GM18951 (cell line): Measurements from ENCODE around the gene ZMAT5.

Experiments used
- POLR2A ChIP-seq: IDR thresholded peaks from 4 replicates; pipeline ENCODE4 v1.6.1; 2011; ENCODE audit warnings: mild to moderate bottlenecking; ENCODE audit not compliant: insufficient read length, insufficient read depth; ENCODE audit errors: extremely low read depth
- in situ Hi-C: fragments of 300-500 bp; cut with MboI; formaldehyde crosslinking; loops from one replicate; pipeline ENCODE4 v1.12.0; 2022; ENCODE audit warnings: low sequenced_read_pairs, mixed read lengths, inconsistent platforms; ENCODE audit not compliant: unreplicated experiment

ZMAT5 gene

GRCh38 chr22:29799217-29799680 lies 32.4 kb upstream of the ZMAT5 start:
- no peak for TF ChIP-seq POLR2A
- in situ Hi-C loops: no loop called here

- no peak for TF ChIP-seq POLR2A
- in situ Hi-C loops: no loop called here
These were observed 32.0 kb upstream of the ZMAT5 start for GRCh38 chr22:29798801-29799200.

DNA sequence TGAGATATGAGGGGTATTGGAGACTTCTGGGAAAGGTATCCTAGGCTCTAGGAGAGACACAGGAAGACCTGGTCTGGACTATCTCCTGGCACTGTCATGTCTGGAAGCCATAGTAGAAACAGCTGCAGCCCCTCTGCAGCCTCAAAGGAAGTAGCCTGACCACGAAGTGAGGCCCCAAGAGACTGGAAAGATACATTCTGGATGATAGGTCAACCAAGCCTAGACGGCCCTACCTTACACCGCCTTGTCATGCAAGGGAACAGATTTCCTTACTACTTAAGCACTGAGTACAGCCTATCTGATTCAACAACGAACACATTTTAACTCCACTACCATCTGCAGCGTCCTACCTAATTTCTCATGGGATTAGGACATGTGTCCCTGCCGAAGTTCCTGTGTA lies 31.5 kb upstream of the ZMAT5 start:
- in situ Hi-C loops: no loop called here
- no peak for TF ChIP-seq POLR2A

DNA sequence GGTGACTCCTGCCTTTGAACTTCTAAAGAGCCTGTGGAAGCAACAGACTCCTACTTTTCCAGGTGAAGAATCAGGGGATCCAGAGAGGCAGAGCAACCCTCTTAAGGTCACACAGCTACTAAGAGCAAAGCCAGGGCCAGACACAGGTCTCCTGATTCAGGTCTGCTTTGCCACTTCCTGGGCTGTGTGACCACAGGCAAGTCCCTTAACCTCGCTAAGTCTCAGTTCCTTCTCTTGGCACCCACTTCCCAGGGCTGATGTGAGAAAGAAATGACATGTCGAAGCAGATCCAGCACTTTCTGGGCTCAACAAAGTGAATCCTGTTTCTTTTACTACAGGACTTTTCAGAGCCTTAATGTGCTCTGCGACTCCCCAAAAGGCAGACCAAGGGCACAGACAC lies 30.5 kb upstream of the ZMAT5 start:
- TF ChIP-seq POLR2A: no peak
- in situ Hi-C loops: no loop called here

GRCh38 chr22:29795663-29796062 lies 28.9 kb upstream of the ZMAT5 start:
- in situ Hi-C loops: no loop called here
- no peak for TF ChIP-seq POLR2A

- no peak for TF ChIP-seq POLR2A
These were observed 26.6 kb upstream of the ZMAT5 start for GRCh38 chr22:29793396-29793795.

DNA sequence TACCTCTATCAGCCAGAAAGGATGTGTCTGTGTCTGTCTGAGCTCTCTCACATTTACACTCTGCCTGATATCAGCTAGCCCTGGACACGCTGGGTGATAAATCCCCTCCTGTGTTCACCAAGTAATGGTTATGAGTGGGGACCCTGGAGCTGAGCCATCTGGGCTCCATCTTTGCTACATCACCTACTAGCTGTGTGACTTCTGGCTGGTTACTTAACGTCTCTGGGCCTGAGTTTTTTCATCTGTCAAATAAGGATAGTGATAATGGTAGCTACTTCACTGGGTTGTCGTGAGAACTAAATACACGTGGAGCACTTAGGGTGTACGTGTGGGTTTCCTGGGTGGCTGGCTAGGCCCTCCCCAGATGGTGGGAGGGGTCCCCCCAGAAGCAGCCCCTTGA lies 23.3 kb upstream of the ZMAT5 start:
- TF ChIP-seq POLR2A: no peak
- in situ Hi-C loops: no loop called here

More at GRCh38 chr22:29793396-29793795, 26.6 kb upstream of the ZMAT5 start:
- in situ Hi-C loops: no loop called here

GRCh38 chr22:29788339-29789279 lies 21.8 kb upstream of the ZMAT5 start:
- in situ Hi-C loops: no loop called here
- no peak for TF ChIP-seq POLR2A

DNA sequence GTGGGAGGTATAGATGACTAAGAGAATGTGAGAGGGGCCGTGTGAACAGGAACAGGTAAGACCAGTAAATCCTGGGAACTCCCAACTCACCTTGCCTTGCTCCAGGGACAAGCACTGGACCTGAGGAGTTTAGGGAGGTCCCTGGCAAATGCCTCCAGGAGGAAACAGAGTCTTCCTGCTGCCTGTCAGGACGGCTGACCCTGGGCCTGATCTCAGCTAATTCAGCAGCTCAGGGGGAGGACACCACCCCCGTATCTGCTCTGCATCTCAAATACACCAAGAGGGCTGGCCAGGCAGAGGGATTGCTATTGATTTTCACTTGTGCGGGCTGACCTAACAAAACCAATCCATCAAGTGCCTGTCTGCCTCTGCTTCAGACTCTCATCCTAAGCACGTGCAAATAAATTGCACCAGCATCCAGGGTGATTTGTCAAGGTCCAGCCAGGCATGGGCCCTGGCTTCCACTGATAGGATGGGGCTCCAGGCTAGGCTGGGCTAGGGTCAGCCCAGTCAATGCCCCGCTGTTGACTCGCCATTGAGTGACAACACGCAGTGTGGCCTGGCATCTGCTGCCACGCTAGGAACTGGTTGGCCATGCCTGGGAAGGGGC lies 20.7 kb upstream of the ZMAT5 start:
- in situ Hi-C loops: no loop called here

DNA sequence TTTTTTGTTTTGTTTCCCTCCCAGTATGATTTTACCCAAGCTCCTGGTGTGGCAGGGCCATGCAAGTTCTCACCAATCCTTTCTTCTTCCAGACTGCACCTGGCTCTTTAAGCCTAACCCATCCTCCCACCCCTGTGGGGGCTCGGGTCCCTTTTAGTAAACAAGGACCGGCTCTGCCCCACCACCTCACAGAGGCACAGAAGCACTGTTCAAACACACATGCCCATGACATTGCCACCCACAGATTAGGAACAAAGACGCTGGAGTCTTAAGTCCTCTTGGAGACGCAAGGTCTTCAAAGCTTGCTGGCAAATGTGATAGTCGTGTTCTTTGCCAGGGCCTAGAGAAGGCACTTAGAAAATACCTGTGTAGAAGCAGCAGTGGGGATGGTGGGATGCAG lies 19.2 kb upstream of the ZMAT5 start:
- no peak for TF ChIP-seq POLR2A
- in situ Hi-C loops: no loop called here

More for the DNA sequence above, 20.7 kb upstream of the ZMAT5 start:
- no peak for TF ChIP-seq POLR2A

- in situ Hi-C loops: no loop called here
- no peak for TF ChIP-seq POLR2A
These were observed 17.9 kb upstream of the ZMAT5 start for GRCh38 chr22:29784451-29785361.

GRCh38 chr22:29782061-29782845 lies 15.4 kb upstream of the ZMAT5 start:
- no peak for TF ChIP-seq POLR2A
- in situ Hi-C loops: no loop called here
